Fibroblast of the conjunctiva (primary cell): Measurements from ENCODE around the gene JAM3.
"Not testable (repeated sequence)": the region's sequence is repeated elsewhere in the genome, so short reads cannot be mapped to it uniquely, and the experiment has no call there.

Experiments
- DNase-seq: peaks from one replicate; pipeline ENCODE4 v3.0.0-alpha.2; 2010; ENCODE audit warnings: low read depth

The JAM3 gene

GRCh38 chr11:134062265-134063123, 6.4 kb upstream of the JAM3 start:
- DNase-seq: no peak

GRCh38 chr11:134063124-134063495, 5.8 kb upstream of the JAM3 start:
- DNase-seq: no peak

GRCh38 chr11:134063991-134064747, 4.7 kb upstream of the JAM3 start:
- DNase-seq: no peak

- no peak for DNase-seq
Observed at GRCh38 chr11:134065381-134065780, 3.5 kb upstream of the JAM3 start.

- DNase-seq: no peak
Observed at GRCh38 chr11:134066943-134067885, 1.7 kb upstream of the JAM3 start.

- no peak for DNase-seq
Observed at GRCh38 chr11:134069426-134070341, 812 bp downstream of the JAM3 start.

- DNase-seq: no peak
Observed at GRCh38 chr11:134070342-134070845, 1.5 kb downstream of the JAM3 start.

GRCh38 chr11:134071306-134071705, 2.4 kb downstream of the JAM3 start:
- DNase-seq: no peak

GRCh38 chr11:134071766-134072402, 3.0 kb downstream of the JAM3 start:
- DNase-seq: no peak

- no peak for DNase-seq
Observed at GRCh38 chr11:134072844-134073243, 4.0 kb downstream of the JAM3 start.

GRCh38 chr11:134074346-134074745, 5.5 kb downstream of the JAM3 start:
- no peak for DNase-seq

- DNase-seq: no peak
Observed at GRCh38 chr11:134074766-134075165, 5.9 kb downstream of the JAM3 start.

GRCh38 chr11:134079317-134079716, 10.4 kb downstream of the JAM3 start:
- no peak for DNase-seq

GRCh38 chr11:134081258-134081657, 12.4 kb downstream of the JAM3 start:
- DNase-seq: not testable (repeated sequence)

- DNase-seq: no peak
Observed at GRCh38 chr11:134082990-134083389, 14.1 kb downstream of the JAM3 start.

GRCh38 chr11:134086376-134086775, 17.5 kb downstream of the JAM3 start:
- no peak for DNase-seq

GRCh38 chr11:134092006-134092405, 23.1 kb downstream of the JAM3 start:
- not testable (repeated sequence) for DNase-seq

- DNase-seq: no peak
Observed at GRCh38 chr11:134097166-134097565, 28.3 kb downstream of the JAM3 start.

GRCh38 chr11:134098566-134099184, 29.8 kb downstream of the JAM3 start:
- no peak for DNase-seq

- DNase-seq: no peak
Observed at GRCh38 chr11:134100171-134100570, 31.3 kb downstream of the JAM3 start.
